SK-N-SH (cell line): ENCODE results near the gene ZCCHC14. TPM values are rescaled to one million over a fixed set of nuclear protein-coding genes. Genes with fewer than 3 reads are reported as not detected.

Source experiments
- CTCF ChIA-PET: fragments of 300-600, 350-600 bp; formaldehyde crosslinking; extraction: SDS; loops from one replicate; lab custom pipeline; 2021; lab: Yijun Ruan, JAX
- POLR2A ChIA-PET: fragments of 350-600 bp; sonication (Branson Sonifier 250); formaldehyde crosslinking; extraction: SDS; loops from one replicate; lab custom pipeline; 2020; ENCODE audit warnings: antibody characterized with exemption, inconsistent platforms; lab: Yijun Ruan, JAX
- DNase-seq: peaks from one replicate; pipeline ENCODE4 v3.0.0; 2012
- H2AFZ ChIP-seq: fragments of 200-600 bp; sonication (generic); 2 replicates; pipeline ENCODE4 v1.8.1; 2016; ENCODE audit warnings: antibody characterized with exemption, mild to moderate bottlenecking, low read depth
- H3F3A ChIP-seq: fragments of 200-600 bp; sonication (generic); replicated peaks from 2 replicates; pipeline ENCODE3; 2016; ENCODE audit warnings: antibody characterized with exemption, mild to moderate bottlenecking; ENCODE audit not compliant: insufficient read depth
- H3K27ac ChIP-seq, 2 experiments: fragments of 200-500 bp in 1 of 2; fragments of 200-600 bp in 1 of 2; sonication (Bioruptor generic) in 1 of 2; sonication (generic), shearing (Covaris generic) in 1 of 2; 2 replicates each; pipeline versions ENCODE4 v1.5.1 to v1.6.1; 2014 to 2016; ENCODE audit warnings: low read depth in 2 of 2, inconsistent platforms in 1 of 2, low read length in 1 of 2, mild to moderate bottlenecking in 1 of 2, mixed read lengths in 1 of 2
- H3K27me3 ChIP-seq: fragments of 200-600 bp; sonication (generic), shearing (Covaris generic); 2 replicates; pipeline ENCODE4 v1.6.1; 2016; ENCODE audit warnings: mixed run types; ENCODE audit not compliant: insufficient read depth
- H3K36me3 ChIP-seq, 2 experiments: fragments of 200-500 bp in 1 of 2; fragments of 200-600 bp in 1 of 2; sonication (Bioruptor generic) in 1 of 2; sonication (generic) in 1 of 2; replicated peaks in 1 of 2; 2 replicates each; pipeline versions ENCODE3 to v1.5.1; 2014 to 2016; ENCODE audit warnings: low read length in 1 of 2, mild to moderate bottlenecking in 1 of 2; ENCODE audit not compliant: insufficient read depth in 2 of 2, control insufficient read depth in 1 of 2
- H3K4me1 ChIP-seq, 2 experiments: fragments of 200-500 bp in 1 of 2; fragments of 200-600 bp in 1 of 2; sonication (Bioruptor generic) in 1 of 2; sonication (generic), shearing (Covaris generic) in 1 of 2; 2 replicates each; pipeline versions ENCODE4 v1.5.1 to v1.6.1; 2014 to 2016; ENCODE audit warnings: low read depth in 1 of 2, low read length in 1 of 2, mixed run types in 1 of 2; ENCODE audit not compliant: insufficient read depth in 2 of 2, control insufficient read depth in 1 of 2
- H3K4me2 ChIP-seq: fragments of 200-600 bp; sonication (generic), shearing (Covaris generic); 2 replicates; pipeline ENCODE4 v1.6.1; 2017; ENCODE audit warnings: mixed run types
- H3K4me3 ChIP-seq, 2 experiments: fragments of 200-500 bp in 1 of 2; fragments of 200-600 bp in 1 of 2; sonication (Bioruptor generic) in 1 of 2; sonication (generic), shearing (Covaris generic) in 1 of 2; 2 replicates each; pipeline versions ENCODE4 v1.5.1 to v1.8.1; 2014 to 2016; ENCODE audit warnings: low read depth in 2 of 2, inconsistent platforms in 1 of 2, low read length in 1 of 2, mild to moderate bottlenecking in 1 of 2, mixed read lengths in 1 of 2, moderate library complexity in 1 of 2
- H3K79me2 ChIP-seq: fragments of 200-600 bp; sonication (generic); 2 replicates; pipeline ENCODE4 v1.8.1; 2017; ENCODE audit warnings: mild to moderate bottlenecking; ENCODE audit not compliant: insufficient read depth
- H3K9ac ChIP-seq: fragments of 200-600 bp; sonication (generic); 2 replicates; pipeline ENCODE4 v1.6.1; 2017; ENCODE audit warnings: mixed run types
- H3K9me2 ChIP-seq: fragments of 200-600 bp; sonication (generic); 2 replicates; pipeline ENCODE4 v1.6.1; 2017; ENCODE audit warnings: mixed run types
- H3K9me3 ChIP-seq: fragments of 200-600 bp; sonication (generic); 2 replicates; pipeline ENCODE4 v1.6.1; 2017; ENCODE audit warnings: mixed run types, mild to moderate bottlenecking, moderate library complexity
- H4K20me1 ChIP-seq: fragments of 200-600 bp; sonication (generic); 2 replicates; pipeline ENCODE4 v1.6.1; 2017; ENCODE audit warnings: mild to moderate bottlenecking, mixed run types; ENCODE audit not compliant: insufficient read depth
- ELF1 ChIP-seq: IDR thresholded peaks from 2 replicates; pipeline ENCODE4 v1.4.0; 2012
- FOSL2 ChIP-seq: IDR thresholded peaks from 2 replicates; pipeline ENCODE4 v1.4.0; 2012; ENCODE audit warnings: low read depth, mild to moderate bottlenecking, moderate library complexity, borderline replicate concordance
- FOXJ3 ChIP-seq: sonication (generic); formaldehyde crosslinking; IDR thresholded peaks from 2 replicates; pipeline ENCODE4 v1.5.1; 2020; ENCODE audit warnings: mild to moderate bottlenecking, missing genetic modification reagents
- GABPA ChIP-seq: IDR thresholded peaks from 2 replicates; pipeline ENCODE4 v1.4.0; 2012; ENCODE audit warnings: low read depth, mild to moderate bottlenecking
- GATA2 ChIP-seq: sonication (generic); formaldehyde crosslinking; IDR thresholded peaks from 2 replicates; pipeline ENCODE4 v1.5.0; 2020; ENCODE audit warnings: mild to moderate bottlenecking, missing genetic modification reagents
- MEF2A ChIP-seq: IDR thresholded peaks from 2 replicates; pipeline ENCODE4 v1.4.0; 2012; ENCODE audit warnings: low read depth, borderline replicate concordance
- MXI1 ChIP-seq: IDR thresholded peaks from 2 replicates; pipeline ENCODE4 v1.6.1; 2012; ENCODE audit warnings: mild to moderate bottlenecking, low read depth, low read length, improper control_type of control experiment
- NFIC ChIP-seq: IDR thresholded peaks from 2 replicates; pipeline ENCODE4 v1.4.0; 2012; ENCODE audit warnings: borderline replicate concordance
- NRF1 ChIP-seq: IDR thresholded peaks from 2 replicates; pipeline ENCODE4 v1.6.1; 2012; ENCODE audit warnings: low read depth, mild to moderate bottlenecking, low read length
- POLR2AphosphoS5 ChIP-seq: IDR thresholded peaks from 2 replicates; pipeline ENCODE4 v1.6.1; 2012; ENCODE audit warnings: low read depth, low read length
- RXRA ChIP-seq: IDR thresholded peaks from 2 replicates; pipeline ENCODE4 v1.4.0; 2012; ENCODE audit warnings: low read depth, mild to moderate bottlenecking, borderline replicate concordance
- SMC3 ChIP-seq: IDR thresholded peaks from 2 replicates; pipeline ENCODE4 v1.6.1; 2012; ENCODE audit warnings: low read depth, low read length, improper control_type of control experiment
- TCF12 ChIP-seq: IDR thresholded peaks from 2 replicates; pipeline ENCODE4 v1.4.0; 2012
- YY1 ChIP-seq: IDR thresholded peaks from 2 replicates; pipeline ENCODE4 v1.4.0; 2012; ENCODE audit warnings: low read depth, mild to moderate bottlenecking
- WGBS: methylation state at CpG from one replicate; pipeline ENCODE4 v1.1.6; 2017; ENCODE audit warnings: low lambda C conversion rate; 5-methylcytosine and 5-hydroxymethylcytosine counted together
- polyA plus RNA-seq, 3 experiments: library from polyadenylated mRNA; depleted of rRNA; stranded (reverse); fragments of >200 nt; gene quantifications; 2 replicates each; pipeline ENCODE4 v1.2.3, GENCODE V29; 2012
- TF ChIP-seq, protein P1 (sequence below): IDR thresholded peaks from 2 replicates; pipeline ENCODE4 v1.6.1; 2012; ENCODE audit warnings: mild to moderate bottlenecking, low read depth, low read length, moderate library complexity
- TF ChIP-seq, protein P2 (sequence below): IDR thresholded peaks from 2 replicates; pipeline ENCODE4 v1.4.0; 2012; ENCODE audit warnings: low read depth, borderline replicate concordance
- TF ChIP-seq, protein P3 (sequence below): fragments of 200-600 bp; sonication (generic); IDR thresholded peaks from 2 replicates; pipeline ENCODE4 v1.6.1; 2017; ENCODE audit warnings: antibody characterized with exemption, mild to moderate bottlenecking, moderate library complexity
- TF ChIP-seq, protein P4 (sequence below): IDR thresholded peaks from 2 replicates; pipeline ENCODE4 v1.4.0; 2012; ENCODE audit warnings: low read depth, borderline replicate concordance
- TF ChIP-seq, protein P5 (sequence below): IDR thresholded peaks from 2 replicates; pipeline ENCODE4 v1.4.0; 2012; ENCODE audit warnings: low read depth

Gene ZCCHC14
- polyA plus RNA-seq, 1 of the 3 experiments (the other 2 are of a cell fraction), result 5.7 TPM

DNA sequence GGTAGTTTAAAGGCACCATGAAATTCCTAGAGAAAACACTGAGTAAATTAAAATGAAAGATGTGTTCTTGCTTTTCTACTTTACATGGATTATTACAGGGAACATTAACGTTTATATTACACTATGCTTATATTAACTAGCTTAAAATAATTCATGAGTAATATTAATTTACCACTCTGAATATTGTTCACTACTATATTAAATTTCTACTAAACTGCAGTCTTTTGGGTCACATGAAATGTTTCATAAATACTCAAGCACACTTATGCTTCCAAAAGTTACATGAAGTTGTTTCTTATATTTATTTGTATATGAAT lies 104.0 kb downstream of the ZCCHC14 start:
- POLR2A ChIA-PET, result interaction anchor here (1.7 kb wide), 1 partner anchor 71 kb away, joined by 6 read pairs; the partner anchor contains the start of gene C16orf95
- Histone ChIP-seq H3K9ac (peak overlapping the region; percentile 42; the same call in 1 of the 2 replicates), H3K4me2 (peak overlapping the region; percentile 60; the same call in 1 of the 2 replicates)

More for the DNA sequence above, 104.0 kb downstream of the ZCCHC14 start:
- DNase-seq, result no peak
- Histone ChIP-seq H3K36me3 (no peaks in the 10 kb centered on the region), H3K79me2 (peaks cover 18% of the 10 kb centered on the region), H3K27ac (peak overlapping the region; percentile 80 to 88), H3K27me3 (no peaks in the 10 kb centered on the region), H4K20me1 (peaks cover 10% of the 10 kb centered on the region), H3F3A (peaks cover 26% of the 10 kb centered on the region), H3K9me2 (no peaks in the 10 kb centered on the region), H2AFZ (peak overlapping the region; percentile 76), H3K9me3 (no peaks in the 10 kb centered on the region), H3K4me3 (peak overlapping the region in 1 of 2 experiments; percentile 23; a peak in 1 of 4 replicates), H3K4me1 (peaks cover 13 to 23% of the 10 kb centered on the region in 2 experiments)
- TF ChIP-seq, protein P1, sequence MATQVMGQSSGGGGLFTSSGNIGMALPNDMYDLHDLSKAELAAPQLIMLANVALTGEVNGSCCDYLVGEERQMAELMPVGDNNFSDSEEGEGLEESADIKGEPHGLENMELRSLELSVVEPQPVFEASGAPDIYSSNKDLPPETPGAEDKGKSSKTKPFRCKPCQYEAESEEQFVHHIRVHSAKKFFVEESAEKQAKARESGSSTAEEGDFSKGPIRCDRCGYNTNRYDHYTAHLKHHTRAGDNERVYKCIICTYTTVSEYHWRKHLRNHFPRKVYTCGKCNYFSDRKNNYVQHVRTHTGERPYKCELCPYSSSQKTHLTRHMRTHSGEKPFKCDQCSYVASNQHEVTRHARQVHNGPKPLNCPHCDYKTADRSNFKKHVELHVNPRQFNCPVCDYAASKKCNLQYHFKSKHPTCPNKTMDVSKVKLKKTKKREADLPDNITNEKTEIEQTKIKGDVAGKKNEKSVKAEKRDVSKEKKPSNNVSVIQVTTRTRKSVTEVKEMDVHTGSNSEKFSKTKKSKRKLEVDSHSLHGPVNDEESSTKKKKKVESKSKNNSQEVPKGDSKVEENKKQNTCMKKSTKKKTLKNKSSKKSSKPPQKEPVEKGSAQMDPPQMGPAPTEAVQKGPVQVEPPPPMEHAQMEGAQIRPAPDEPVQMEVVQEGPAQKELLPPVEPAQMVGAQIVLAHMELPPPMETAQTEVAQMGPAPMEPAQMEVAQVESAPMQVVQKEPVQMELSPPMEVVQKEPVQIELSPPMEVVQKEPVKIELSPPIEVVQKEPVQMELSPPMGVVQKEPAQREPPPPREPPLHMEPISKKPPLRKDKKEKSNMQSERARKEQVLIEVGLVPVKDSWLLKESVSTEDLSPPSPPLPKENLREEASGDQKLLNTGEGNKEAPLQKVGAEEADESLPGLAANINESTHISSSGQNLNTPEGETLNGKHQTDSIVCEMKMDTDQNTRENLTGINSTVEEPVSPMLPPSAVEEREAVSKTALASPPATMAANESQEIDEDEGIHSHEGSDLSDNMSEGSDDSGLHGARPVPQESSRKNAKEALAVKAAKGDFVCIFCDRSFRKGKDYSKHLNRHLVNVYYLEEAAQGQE, result no peak
- TF ChIP-seq SMC3 (no peak), TCF12 (no peak), FOSL2 (no peak), GATA2 (CRISPR knock-in tag) (no peak), ELF1 (no peak), POLR2AphosphoS5 (no peak), MEF2A (no peak), YY1 (no peak), FOXJ3 (CRISPR knock-in tag) (no peak), NFIC (no peak), NRF1 (no peak), GABPA (no peak), RXRA (no peak), MXI1 (no peak)
- TF ChIP-seq, protein P2, sequence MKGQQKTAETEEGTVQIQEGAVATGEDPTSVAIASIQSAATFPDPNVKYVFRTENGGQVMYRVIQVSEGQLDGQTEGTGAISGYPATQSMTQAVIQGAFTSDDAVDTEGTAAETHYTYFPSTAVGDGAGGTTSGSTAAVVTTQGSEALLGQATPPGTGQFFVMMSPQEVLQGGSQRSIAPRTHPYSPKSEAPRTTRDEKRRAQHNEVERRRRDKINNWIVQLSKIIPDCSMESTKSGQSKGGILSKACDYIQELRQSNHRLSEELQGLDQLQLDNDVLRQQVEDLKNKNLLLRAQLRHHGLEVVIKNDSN, result no peak
- TF ChIP-seq, protein P3, sequence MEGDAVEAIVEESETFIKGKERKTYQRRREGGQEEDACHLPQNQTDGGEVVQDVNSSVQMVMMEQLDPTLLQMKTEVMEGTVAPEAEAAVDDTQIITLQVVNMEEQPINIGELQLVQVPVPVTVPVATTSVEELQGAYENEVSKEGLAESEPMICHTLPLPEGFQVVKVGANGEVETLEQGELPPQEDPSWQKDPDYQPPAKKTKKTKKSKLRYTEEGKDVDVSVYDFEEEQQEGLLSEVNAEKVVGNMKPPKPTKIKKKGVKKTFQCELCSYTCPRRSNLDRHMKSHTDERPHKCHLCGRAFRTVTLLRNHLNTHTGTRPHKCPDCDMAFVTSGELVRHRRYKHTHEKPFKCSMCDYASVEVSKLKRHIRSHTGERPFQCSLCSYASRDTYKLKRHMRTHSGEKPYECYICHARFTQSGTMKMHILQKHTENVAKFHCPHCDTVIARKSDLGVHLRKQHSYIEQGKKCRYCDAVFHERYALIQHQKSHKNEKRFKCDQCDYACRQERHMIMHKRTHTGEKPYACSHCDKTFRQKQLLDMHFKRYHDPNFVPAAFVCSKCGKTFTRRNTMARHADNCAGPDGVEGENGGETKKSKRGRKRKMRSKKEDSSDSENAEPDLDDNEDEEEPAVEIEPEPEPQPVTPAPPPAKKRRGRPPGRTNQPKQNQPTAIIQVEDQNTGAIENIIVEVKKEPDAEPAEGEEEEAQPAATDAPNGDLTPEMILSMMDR, result no peak
- TF ChIP-seq, protein P4, sequence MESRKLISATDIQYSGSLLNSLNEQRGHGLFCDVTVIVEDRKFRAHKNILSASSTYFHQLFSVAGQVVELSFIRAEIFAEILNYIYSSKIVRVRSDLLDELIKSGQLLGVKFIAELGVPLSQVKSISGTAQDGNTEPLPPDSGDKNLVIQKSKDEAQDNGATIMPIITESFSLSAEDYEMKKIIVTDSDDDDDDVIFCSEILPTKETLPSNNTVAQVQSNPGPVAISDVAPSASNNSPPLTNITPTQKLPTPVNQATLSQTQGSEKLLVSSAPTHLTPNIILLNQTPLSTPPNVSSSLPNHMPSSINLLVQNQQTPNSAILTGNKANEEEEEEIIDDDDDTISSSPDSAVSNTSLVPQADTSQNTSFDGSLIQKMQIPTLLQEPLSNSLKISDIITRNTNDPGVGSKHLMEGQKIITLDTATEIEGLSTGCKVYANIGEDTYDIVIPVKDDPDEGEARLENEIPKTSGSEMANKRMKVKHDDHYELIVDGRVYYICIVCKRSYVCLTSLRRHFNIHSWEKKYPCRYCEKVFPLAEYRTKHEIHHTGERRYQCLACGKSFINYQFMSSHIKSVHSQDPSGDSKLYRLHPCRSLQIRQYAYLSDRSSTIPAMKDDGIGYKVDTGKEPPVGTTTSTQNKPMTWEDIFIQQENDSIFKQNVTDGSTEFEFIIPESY, result no peak
- TF ChIP-seq, protein P5, sequence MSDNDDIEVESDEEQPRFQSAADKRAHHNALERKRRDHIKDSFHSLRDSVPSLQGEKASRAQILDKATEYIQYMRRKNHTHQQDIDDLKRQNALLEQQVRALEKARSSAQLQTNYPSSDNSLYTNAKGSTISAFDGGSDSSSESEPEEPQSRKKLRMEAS, result no peak
- CTCF ChIA-PET, result interaction anchor here (1.3 to 2.7 kb wide), 4 partner anchors 64 to 390 kb away, joined by 3 to 8 read pairs (median 4); no protein-coding TSS in a partner anchor
- WGBS, result 23% methylated on average over 1 of the region's 1 CpG
